ENCODE measurements around the gene CPNE6. TPM values are rescaled to one million over a fixed set of nuclear protein-coding genes. Genes with fewer than 3 reads are reported as not detected.

The CPNE6 gene
- total RNA-seq, 1 experiment from 2014 or later: not detected

DNA sequence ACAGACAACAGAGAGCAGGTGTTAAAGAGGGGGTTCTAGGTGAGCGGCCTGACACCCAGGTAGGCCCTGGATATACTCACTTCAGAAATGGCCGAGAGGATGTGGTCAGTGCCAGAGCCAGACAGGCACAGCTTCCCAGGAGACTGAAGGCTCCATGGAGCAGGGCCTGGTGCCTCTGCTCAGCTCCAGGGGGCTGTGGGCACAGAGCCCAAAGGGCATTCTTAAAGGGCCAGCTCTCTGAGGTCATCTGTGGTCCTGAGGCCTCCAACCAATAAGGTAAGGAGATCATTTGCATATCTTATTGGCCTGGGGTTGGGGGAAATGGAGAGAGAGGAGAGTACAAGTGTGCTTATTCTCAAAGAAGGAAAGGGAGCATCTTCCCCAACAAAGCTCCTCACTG, 13.1 kb downstream of the CPNE6 start:
- ChIA-PET POLR2A (ENCODE audit: unreplicated experiment) (interaction anchor here (0.5 kb wide), 1 partner anchor 9 kb away, joined by 11 read pairs; no protein-coding TSS in a partner anchor), CTCF (no interaction called here)
- Histone ChIP-seq H3K4me2 (no peak overlapping the region), H2AFZ (no peak overlapping the region), H3K4me3 (no peak overlapping the region), H3K9me3 (ENCODE audit: insufficient read depth, low read depth) (no peaks in the 10 kb centered on the region), H3F3A (ENCODE audit: insufficient read depth, low read depth) (no peaks in the 10 kb centered on the region), H3K9me2 (ENCODE audit: insufficient read depth) (no peaks in the 10 kb centered on the region), H3K27me3 (ENCODE audit: insufficient read depth, low read depth) (no peaks in the 10 kb centered on the region), H3K27ac (no peak overlapping the region), H3K36me3 (ENCODE audit: low read depth) (no peaks in the 10 kb centered on the region), H3K4me1 (replicated peaks; ENCODE audit: insufficient read depth) (peaks cover 10% of the 10 kb centered on the region; the same call in 1 of the 2 replicates), H3K79me2 (ENCODE audit: low read depth) (no peaks in the 10 kb centered on the region), H4K20me1 (ENCODE audit: insufficient read depth) (no peaks in the 10 kb centered on the region)
- TF ChIP-seq, protein P1, sequence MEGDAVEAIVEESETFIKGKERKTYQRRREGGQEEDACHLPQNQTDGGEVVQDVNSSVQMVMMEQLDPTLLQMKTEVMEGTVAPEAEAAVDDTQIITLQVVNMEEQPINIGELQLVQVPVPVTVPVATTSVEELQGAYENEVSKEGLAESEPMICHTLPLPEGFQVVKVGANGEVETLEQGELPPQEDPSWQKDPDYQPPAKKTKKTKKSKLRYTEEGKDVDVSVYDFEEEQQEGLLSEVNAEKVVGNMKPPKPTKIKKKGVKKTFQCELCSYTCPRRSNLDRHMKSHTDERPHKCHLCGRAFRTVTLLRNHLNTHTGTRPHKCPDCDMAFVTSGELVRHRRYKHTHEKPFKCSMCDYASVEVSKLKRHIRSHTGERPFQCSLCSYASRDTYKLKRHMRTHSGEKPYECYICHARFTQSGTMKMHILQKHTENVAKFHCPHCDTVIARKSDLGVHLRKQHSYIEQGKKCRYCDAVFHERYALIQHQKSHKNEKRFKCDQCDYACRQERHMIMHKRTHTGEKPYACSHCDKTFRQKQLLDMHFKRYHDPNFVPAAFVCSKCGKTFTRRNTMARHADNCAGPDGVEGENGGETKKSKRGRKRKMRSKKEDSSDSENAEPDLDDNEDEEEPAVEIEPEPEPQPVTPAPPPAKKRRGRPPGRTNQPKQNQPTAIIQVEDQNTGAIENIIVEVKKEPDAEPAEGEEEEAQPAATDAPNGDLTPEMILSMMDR (conservative IDR thresholded peaks at IDR 0.05): no peak
- DNase-seq: no peak
- intact Hi-C loops (cut with micrococcal nuclease; ENCODE audit: unreplicated experiment): no loop called here
- BruUV-seq (replicated peaks): no TSS peak

DNA sequence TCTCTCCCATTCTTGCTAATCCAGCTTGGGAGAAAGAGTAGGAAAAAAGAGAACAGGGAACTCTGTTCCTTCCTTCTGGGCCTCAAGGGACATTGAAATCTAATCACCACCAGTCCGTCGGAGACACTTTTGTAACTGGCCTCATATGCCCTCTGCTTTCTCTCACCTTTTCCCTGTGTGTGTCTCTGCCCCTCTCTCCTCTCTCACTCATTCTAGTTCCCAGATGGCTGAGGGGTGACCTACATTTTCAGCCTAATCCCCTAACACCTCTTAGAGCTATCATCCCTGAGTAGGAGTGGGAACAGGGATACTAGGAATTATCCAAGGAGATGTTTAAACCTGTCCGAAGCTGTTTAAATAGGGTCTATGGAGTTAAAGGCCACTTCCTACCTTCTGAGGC, 13.9 kb downstream of the CPNE6 start:
- no peaks in the 10 kb centered on the region for H3K79me2 ChIP-seq (ENCODE audit: low read depth)
- H3K36me3 ChIP-seq (ENCODE audit: low read depth): no peaks in the 10 kb centered on the region
- H3K27ac ChIP-seq: no peak overlapping the region

DNA sequence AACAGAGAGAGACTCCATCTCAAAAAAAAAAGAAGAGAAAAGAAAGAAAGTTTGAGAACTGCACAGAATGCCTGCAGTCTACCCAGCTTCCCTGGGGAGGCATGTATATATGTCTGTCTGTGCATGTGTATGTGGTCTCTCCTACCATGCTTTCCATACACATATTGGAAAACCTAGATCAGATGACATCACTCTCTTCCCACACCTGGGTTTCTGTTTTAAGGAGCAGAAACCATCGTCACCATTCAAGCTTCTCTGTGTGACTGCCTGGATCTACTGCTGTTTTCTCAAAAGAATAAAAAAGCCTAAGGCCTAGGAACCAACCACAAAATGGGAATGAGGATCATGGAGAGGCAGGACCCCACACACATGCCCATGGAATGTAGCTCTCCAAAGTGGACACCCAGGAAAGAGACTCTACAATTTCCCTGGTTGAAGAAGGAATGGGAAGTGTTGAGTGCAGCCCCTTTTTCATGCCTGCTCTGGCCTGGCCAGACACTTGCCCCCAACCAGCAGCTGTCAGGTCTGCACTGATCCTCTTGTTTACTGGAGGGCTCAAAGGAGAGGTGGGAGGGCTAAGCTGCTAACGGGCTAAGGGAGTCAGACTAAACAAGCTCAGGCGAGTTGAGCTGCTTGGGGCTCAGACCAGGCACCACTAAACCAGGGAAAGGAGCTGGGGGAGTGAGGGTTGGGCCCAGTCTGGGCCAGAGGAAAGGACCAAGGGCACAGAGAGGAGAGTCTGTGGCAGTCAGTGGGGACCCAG, 15.0 kb downstream of the CPNE6 start:
- intact Hi-C loops (cut with micrococcal nuclease; ENCODE audit: unreplicated experiment): no loop called here
- DNase-seq: no peak

More for the DNA sequence above, 13.9 kb downstream of the CPNE6 start:
- no peak overlapping the region for H2AFZ ChIP-seq
- no peaks in the 10 kb centered on the region for H3K9me3 ChIP-seq (ENCODE audit: insufficient read depth, low read depth)
- H3K4me3 ChIP-seq: no peak overlapping the region
- BruUV-seq (replicated peaks): no TSS peak
- TF ChIP-seq EZH2 (IDR thresholded peaks at IDR 0.05; ENCODE audit: low read depth): no peak
- TF ChIP-seq, protein P1 (conservative IDR thresholded peaks at IDR 0.05): no peak
- POLR2A ChIA-PET (ENCODE audit: unreplicated experiment): no interaction called here
- CTCF ChIA-PET: no interaction called here
- H3K9me2 ChIP-seq (ENCODE audit: insufficient read depth): no peaks in the 10 kb centered on the region
- H4K20me1 ChIP-seq (ENCODE audit: insufficient read depth): no peaks in the 10 kb centered on the region
- H3K4me2 ChIP-seq: no peak overlapping the region
- no peaks in the 10 kb centered on the region for H3K27me3 ChIP-seq (ENCODE audit: insufficient read depth, low read depth)
- intact Hi-C loops (cut with micrococcal nuclease; ENCODE audit: unreplicated experiment): no loop called here
- no peak for DNase-seq
- H3F3A ChIP-seq (ENCODE audit: insufficient read depth, low read depth): no peaks in the 10 kb centered on the region
- H3K4me1 ChIP-seq (replicated peaks; ENCODE audit: insufficient read depth): peaks cover 10% of the 10 kb centered on the region; the same call in 1 of the 2 replicates

More for the DNA sequence above, 15.0 kb downstream of the CPNE6 start:
- Histone ChIP-seq H3K4me2 (no peak overlapping the region), H3K27ac (no peak overlapping the region), H3K9me3 (ENCODE audit: insufficient read depth, low read depth) (no peaks in the 10 kb centered on the region), H3K27me3 (ENCODE audit: insufficient read depth, low read depth) (no peaks in the 10 kb centered on the region), H4K20me1 (ENCODE audit: insufficient read depth) (no peaks in the 10 kb centered on the region), H3K4me1 (replicated peaks; ENCODE audit: insufficient read depth) (peaks cover 5% of the 10 kb centered on the region; the same call in 1 of the 2 replicates), H3F3A (ENCODE audit: insufficient read depth, low read depth) (no peaks in the 10 kb centered on the region), H3K9me2 (ENCODE audit: insufficient read depth) (no peaks in the 10 kb centered on the region), H3K36me3 (ENCODE audit: low read depth) (no peaks in the 10 kb centered on the region), H3K4me3 (no peak overlapping the region), H3K79me2 (ENCODE audit: low read depth) (no peaks in the 10 kb centered on the region), H2AFZ (no peak overlapping the region)
- ChIA-PET POLR2A (ENCODE audit: unreplicated experiment) (no interaction called here), CTCF (no interaction called here)
- BruUV-seq (replicated peaks): no TSS peak
- TF ChIP-seq, protein P1 (conservative IDR thresholded peaks at IDR 0.05): no peak
- TF ChIP-seq EZH2 (IDR thresholded peaks at IDR 0.05; ENCODE audit: low read depth): no peak
